HG02981 (cell line): ENCODE measurements around the gene TRIM22.
A peak's percentile ranks its signal among the peaks of the same experiment; 100 is the strongest.
"Not testable (repeated sequence)": the region's sequence is repeated elsewhere in the genome, so short reads cannot be mapped to it uniquely, and the experiment has no call there.

Source experiments
- ATAC-seq: cut with Tn5 transposase; IDR thresholded peaks from one replicate; pipeline ENCODE4 v1.9.1; 2021; ENCODE audit warnings: mild to moderate bottlenecking, moderate library complexity; ENCODE audit not compliant: unreplicated experiment

Gene TRIM22

GRCh38 chr11:5690216-5690615 is 626 bp downstream of the TRIM22 start:
- ATAC-seq, result no peak

GRCh38 chr11:5690736-5691135 is 1.1 kb downstream of the TRIM22 start:
- no peak for ATAC-seq

DNA sequence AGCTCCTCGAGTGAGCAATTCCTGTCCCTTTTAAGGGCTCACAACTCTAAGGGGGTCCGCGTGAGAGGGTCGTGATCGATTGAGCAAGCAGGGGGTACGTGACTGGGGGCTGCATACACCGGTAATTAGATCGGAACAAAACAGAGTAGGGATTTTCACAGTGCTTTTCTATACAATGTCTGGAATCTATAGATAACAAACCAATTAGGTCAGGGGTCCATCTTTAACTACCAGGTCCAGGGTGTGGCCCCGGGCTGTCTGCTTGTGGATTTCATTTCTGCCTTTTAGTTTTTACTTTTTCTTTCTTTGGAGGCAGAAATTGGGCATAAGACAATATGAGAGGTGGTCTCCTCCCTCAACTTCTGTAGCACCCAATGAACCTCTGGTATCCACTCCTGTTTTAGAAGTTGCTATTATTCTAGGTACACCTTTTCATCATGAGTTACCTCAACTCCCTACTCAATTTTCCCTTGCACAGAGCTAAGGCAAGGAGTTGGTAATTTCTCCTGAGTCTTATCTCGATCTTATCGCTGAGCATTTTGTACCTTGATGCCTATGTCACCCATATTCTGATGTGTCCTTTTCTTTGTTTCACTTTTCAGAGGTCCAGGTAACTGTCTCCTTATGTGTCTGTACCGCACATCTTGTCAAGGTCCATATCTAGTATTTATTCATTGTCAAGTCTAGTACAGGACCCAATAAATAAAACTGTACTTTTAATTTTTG is 1.8 kb downstream of the TRIM22 start:
- not testable (repeated sequence) for ATAC-seq

DNA sequence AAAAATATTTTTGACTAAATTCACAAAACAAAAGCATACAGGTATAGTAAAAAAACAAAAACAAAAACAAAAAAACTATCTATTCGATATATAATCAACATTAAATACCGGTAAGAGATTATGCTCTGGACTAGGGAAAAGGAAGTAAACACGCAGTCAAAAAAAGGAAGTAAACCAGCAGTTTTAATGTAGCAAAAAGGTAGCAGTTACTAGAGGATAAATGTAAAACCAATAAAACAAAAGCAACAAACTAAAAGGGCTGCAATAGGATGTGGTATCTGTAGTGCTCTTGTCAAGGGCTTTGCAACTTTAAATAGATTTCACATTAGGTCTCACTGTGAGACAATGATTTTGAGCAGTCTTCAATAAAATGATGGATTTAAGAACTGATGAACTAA is 2.4 kb downstream of the TRIM22 start:
- ATAC-seq, result no peak

GRCh38 chr11:5694642-5695041 is 5.1 kb downstream of the TRIM22 start:
- ATAC-seq, result no peak

DNA sequence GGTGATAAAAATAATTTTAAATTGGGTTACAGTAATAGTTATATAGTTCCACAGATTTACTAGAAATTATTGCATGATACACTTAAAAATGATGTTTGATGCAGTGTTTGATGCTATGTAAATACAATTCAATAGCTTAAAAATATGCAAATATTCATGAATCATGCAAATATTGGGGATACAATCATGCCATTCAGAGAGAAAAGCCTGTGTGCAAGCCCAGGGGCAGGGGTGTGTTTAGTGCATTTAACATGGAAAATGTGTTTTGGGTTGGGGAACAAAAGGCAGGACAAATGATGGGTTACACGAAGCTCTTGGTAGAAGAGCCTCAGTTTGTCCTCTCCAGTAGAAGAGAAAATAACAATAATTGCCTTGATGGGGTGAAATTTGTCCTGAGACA is 6.0 kb downstream of the TRIM22 start:
- no peak for ATAC-seq

DNA sequence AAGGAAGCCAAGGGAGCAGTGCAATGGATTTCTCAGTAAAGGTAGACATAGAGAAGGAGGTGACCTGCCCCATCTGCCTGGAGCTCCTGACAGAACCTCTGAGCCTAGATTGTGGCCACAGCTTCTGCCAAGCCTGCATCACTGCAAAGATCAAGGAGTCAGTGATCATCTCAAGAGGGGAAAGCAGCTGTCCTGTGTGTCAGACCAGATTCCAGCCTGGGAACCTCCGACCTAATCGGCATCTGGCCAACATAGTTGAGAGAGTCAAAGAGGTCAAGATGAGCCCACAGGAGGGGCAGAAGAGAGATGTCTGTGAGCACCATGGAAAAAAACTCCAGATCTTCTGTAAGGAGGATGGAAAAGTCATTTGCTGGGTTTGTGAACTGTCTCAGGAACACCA is 6.6 kb downstream of the TRIM22 start:
- no peak for ATAC-seq

DNA sequence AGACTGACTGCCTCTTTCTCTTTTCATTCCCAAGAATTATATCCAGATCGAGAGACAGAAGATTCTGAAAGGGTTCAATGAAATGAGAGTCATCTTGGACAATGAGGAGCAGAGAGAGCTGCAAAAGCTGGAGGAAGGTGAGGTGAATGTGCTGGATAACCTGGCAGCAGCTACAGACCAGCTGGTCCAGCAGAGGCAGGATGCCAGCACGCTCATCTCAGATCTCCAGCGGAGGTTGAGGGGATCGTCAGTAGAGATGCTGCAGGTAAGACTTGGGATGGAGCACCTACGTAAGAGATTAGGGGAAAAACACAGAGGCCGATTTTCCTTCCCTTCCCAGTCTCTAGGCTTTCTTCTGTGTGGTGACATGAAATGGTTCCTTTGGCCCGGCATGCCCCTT is 8.7 kb downstream of the TRIM22 start:
- ATAC-seq, result no peak

GRCh38 chr11:5700421-5701054 is 10.9 kb downstream of the TRIM22 start:
- ATAC-seq, result no peak

- no peak for ATAC-seq
Measured at GRCh38 chr11:5701055-5701577, 11.5 kb downstream of the TRIM22 start.

GRCh38 chr11:5703741-5704536 is 14.3 kb downstream of the TRIM22 start:
- peak; percentile 88 for ATAC-seq

DNA sequence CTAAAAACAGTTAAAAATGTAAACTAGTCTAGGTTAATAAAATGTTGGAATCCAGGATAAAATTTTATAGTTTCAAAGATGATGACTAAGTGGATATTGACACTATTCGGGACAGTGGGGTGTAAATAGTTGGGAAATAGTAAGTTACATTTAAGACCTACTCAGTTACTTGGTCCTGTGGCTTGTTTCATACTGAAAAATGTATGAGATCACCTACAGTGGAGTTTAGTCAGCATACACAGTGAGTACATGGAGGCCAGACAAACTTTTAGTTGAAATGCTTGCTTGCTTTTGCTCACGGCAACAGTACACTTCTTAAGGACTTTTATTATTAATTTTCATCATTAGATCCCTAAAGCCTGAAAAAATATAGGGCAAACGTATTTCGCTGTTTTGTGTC is 16.1 kb downstream of the TRIM22 start:
- no peak for ATAC-seq

DNA sequence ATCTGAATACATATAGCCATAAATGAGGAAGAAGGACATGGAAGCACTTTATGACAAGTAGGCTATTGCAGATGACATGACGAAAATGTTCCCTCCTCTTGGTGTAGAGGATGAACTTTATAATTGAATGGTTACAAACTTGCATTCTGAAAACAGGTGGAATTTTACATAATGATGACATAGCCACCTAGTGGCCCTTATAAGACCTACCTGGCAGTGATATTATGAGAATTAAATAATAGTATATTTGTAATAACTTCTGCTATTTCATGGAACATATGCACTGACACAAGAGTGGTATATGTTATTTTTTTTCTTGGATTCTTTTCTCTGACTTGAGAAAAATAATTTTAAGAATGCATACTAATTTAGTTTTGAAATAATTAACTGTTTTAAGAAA is 22.9 kb downstream of the TRIM22 start:
- no peak for ATAC-seq

- ATAC-seq, result no peak
Measured at GRCh38 chr11:5713695-5714094, 24.1 kb downstream of the TRIM22 start.

GRCh38 chr11:5716518-5716917 is 26.9 kb downstream of the TRIM22 start:
- not testable (repeated sequence) for ATAC-seq

DNA sequence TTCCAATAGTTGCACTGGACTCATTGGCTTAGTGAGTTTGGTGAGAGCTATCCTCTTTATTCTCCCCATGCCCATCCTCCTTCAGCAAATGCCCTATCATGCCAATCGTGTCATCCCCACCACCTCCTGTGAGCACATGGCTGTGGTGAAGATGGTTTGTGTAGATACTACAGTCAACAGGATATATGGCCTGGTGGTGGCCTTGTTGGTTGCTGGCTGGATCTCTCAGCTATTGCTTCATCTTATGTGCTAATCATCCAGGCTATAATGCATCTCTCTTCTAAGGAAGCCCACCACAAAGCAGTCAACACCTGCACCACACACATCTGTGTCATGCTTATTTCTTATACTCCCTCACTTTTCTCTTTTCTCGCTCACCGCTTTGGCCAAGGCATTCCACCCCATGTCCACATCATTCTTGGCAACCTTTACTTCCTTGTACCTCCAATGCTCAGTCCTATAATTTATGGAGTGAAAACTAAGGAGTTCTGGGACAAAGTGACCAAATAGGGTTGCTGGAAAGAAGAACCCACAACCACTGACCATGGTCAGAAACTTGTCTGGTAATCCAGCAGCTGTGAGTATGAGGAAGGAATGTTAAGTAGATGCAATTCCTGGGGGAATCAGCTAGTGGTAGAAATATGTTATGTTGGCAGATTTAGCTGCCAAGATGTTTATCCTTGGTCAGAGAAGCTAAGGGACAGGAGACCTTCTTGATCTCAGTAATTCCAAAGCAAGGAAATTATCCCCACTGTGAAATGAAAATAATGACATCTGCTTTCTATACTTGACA is 30.3 kb downstream of the TRIM22 start:
- ATAC-seq, result no peak

DNA sequence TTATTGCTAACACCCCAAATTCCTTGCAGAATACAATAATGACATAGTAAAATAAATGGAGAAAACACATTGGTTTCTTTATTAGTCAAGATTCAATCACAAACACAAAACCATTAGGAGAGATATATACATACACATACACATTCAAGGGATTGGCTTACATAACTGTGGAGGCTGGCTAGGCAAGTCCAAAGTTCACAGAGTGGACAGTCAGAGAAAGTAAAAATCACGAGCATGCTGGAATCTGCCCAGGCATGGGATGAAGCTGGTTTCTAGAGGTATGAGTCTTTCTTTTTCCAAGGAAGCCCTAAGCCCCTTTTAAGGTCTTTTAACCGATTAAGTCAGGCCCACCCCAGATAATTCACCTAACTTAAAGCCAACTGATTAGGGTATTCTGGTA is 33.0 kb downstream of the TRIM22 start:
- no peak for ATAC-seq

GRCh38 chr11:5726351-5726750 is 36.8 kb downstream of the TRIM22 start:
- ATAC-seq, result no peak

DNA sequence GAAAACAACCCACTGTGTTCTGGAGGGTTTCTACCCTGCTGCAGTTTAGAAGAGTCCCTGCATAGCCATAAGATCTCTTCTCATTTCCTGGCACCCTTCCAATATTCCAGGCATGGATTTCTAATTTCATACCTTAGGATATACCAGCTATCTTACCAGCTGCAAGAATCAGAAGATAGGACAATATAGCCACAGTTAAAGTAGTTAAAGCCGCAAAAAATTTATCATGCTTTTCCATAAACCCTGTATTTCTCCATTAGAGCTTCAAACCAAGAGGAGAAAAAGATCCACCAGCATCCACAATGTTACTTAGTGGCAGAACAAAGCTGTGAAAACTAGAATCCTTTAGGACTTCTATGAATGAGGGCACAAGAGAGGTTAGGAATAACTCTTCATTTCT is 38.1 kb downstream of the TRIM22 start:
- ATAC-seq, result no peak

GRCh38 chr11:5736396-5736795 is 46.8 kb downstream of the TRIM22 start, which contains the start of gene OR56B1:
OR56B1 (plus strand) TSS chr11:5736448; CDS start chr11:5736517, 69 bp downstream.
- no peak for ATAC-seq

- ATAC-seq, result no peak
Measured at GRCh38 chr11:5737091-5737490, 47.5 kb downstream of the TRIM22 start.
